GM12872 (cell line): ENCODE measurements around the gene GPLD1.

Experiments
- TF ChIP-seq, protein P1 (sequence below): IDR thresholded peaks from 3 replicates; pipeline ENCODE4 v1.5.1; 2011; ENCODE audit warnings: low read depth, mild to moderate bottlenecking, low read length, moderate library complexity; ENCODE audit not compliant: insufficient read depth

GPLD1 gene

GRCh38 chr6:24469811-24470210 is 19.6 kb downstream of the GPLD1 start:
- TF ChIP-seq, protein P1, sequence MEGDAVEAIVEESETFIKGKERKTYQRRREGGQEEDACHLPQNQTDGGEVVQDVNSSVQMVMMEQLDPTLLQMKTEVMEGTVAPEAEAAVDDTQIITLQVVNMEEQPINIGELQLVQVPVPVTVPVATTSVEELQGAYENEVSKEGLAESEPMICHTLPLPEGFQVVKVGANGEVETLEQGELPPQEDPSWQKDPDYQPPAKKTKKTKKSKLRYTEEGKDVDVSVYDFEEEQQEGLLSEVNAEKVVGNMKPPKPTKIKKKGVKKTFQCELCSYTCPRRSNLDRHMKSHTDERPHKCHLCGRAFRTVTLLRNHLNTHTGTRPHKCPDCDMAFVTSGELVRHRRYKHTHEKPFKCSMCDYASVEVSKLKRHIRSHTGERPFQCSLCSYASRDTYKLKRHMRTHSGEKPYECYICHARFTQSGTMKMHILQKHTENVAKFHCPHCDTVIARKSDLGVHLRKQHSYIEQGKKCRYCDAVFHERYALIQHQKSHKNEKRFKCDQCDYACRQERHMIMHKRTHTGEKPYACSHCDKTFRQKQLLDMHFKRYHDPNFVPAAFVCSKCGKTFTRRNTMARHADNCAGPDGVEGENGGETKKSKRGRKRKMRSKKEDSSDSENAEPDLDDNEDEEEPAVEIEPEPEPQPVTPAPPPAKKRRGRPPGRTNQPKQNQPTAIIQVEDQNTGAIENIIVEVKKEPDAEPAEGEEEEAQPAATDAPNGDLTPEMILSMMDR: no peak

- TF ChIP-seq, protein P1: no peak
These were observed 24.9 kb downstream of the GPLD1 start for GRCh38 chr6:24464253-24465038.

- TF ChIP-seq, protein P1: no peak
These were observed 28.4 kb downstream of the GPLD1 start for GRCh38 chr6:24460966-24461365.

DNA sequence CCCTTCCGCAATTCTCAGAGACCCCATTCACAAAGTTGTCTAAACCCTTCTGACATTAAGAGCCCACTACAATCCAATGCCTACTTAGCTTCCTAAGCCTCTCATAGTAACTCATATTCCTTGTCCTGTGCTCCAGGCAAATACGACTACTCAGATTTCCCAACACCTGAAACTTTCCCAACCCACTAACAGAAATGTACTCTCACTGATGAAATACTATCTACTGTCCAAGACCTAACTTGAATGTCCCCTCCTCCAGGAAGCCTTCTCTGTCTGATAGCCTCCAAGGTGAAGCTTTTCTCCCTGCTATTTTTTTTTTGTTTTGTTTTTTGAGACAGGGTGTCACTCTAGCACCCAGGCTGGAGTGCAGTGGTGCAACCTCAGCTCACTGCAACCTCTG is 30.4 kb downstream of the GPLD1 start:
- TF ChIP-seq, protein P1: no peak

GRCh38 chr6:24458134-24458533 is 31.2 kb downstream of the GPLD1 start:
- TF ChIP-seq, protein P1: no peak

DNA sequence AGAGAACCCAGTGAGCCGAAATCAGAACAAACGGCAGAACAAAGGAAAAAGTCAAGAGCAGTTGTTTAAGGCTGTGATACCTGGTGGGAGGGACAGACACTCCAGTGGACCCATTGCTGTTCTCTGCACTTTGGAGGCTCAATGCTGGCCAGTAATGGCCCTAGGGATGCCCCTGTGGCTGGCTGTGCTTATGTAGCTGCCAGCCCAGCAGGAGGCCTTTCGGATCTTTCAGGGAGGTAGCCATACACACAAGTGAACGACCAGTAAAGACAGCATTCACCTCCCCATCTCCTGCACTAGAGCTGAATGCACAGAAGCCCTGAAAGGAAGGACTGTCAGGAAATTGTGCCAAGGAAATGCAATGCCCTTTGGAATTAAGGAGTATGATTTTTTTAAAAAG is 34.3 kb downstream of the GPLD1 start:
- TF ChIP-seq, protein P1: no peak

GRCh38 chr6:24454452-24454851 is 34.9 kb downstream of the GPLD1 start:
- TF ChIP-seq, protein P1: no peak
